HepG2 (cell line): Measurements from ENCODE around the gene MYO1E. TPM values are rescaled to one million over a fixed set of nuclear protein-coding genes. Genes with fewer than 3 reads are reported as not detected.

ENCODE experiments used
- ATAC-seq: fragments of 200-7000 bp; cut with Tn5 transposase; 3 replicates; pipeline ENCODE4 v1.9.1; 2020; ENCODE audit warnings: mild to moderate bottlenecking, moderate library complexity
- BruUV-seq: library from RNA; stranded (reverse); fragments of 400-500 nt; replicated peaks from 2 replicates; lab custom pipeline; 2021; lab: Mats Ljungman, UMichigan
- CTCF ChIA-PET: fragments of 300-600 bp; formaldehyde crosslinking; extraction: SDS; loops from one replicate; lab custom pipeline; 2021; ENCODE audit warnings: low total read pairs, inconsistent platforms, low intra/inter-chr PET ratio; lab: Yijun Ruan, JAX
- POLR2A ChIA-PET: fragments of 350-600 bp; sonication (Branson Sonifier 250); formaldehyde crosslinking; loops from one replicate; lab custom pipeline; 2020; ENCODE audit warnings: antibody characterized with exemption, inconsistent platforms; lab: Yijun Ruan, JAX
- DNase-seq: peaks from one replicate; pipeline ENCODE4 v3.0.0-alpha.2; 2015; ENCODE audit warnings: low spot score
- FAIRE-seq: peaks from 3 replicates; lab custom pipeline; 2011; peaks lifted over from hg19 to GRCh38; lab: Jason Lieb, UNC
- H2AFZ ChIP-seq: one replicate; pipeline ENCODE4 v1.6.1; 2011; ENCODE audit warnings: low read length, inconsistent platforms
- H3K27ac ChIP-seq: fragments of 300-600 bp; 3 replicates; pipeline ENCODE4 v1.8.0; 2011; ENCODE audit warnings: mixed run types, mild to moderate bottlenecking, mixed read lengths, low read length, inconsistent platforms; ENCODE audit not compliant: insufficient read depth; ENCODE audit errors: extremely low read length
- H3K27me3 ChIP-seq, 2 experiments: fragments of 200-600 bp in 1 of 2; 2 replicates in 1 of 2; 3 replicates in 1 of 2; pipeline versions ENCODE4 v1.6.0 to v1.8.0; 2011; ENCODE audit warnings: low read length in 2 of 2, mild to moderate bottlenecking in 2 of 2, moderate library complexity in 2 of 2, inconsistent platforms in 1 of 2; ENCODE audit not compliant: insufficient read depth in 2 of 2, control insufficient read depth in 1 of 2
- H3K36me3 ChIP-seq, 2 experiments: fragments of 200-600 bp in 1 of 2; replicated peaks in 1 of 2; 2 replicates in 1 of 2; 3 replicates in 1 of 2; pipeline versions ENCODE4 v1.5.1 to v1.8.0; 2011; ENCODE audit warnings: low read length in 2 of 2, inconsistent platforms in 1 of 2; ENCODE audit not compliant: insufficient read depth in 2 of 2, control insufficient read depth in 1 of 2
- H3K4me1 ChIP-seq: 2 replicates; pipeline ENCODE4 v1.5.1; 2012; ENCODE audit warnings: low read length, inconsistent platforms; ENCODE audit not compliant: insufficient read depth
- H3K4me2 ChIP-seq: 2 replicates; pipeline ENCODE4 v1.6.0; 2011; ENCODE audit warnings: low read depth, low read length, inconsistent platforms
- H3K4me3 ChIP-seq, 3 experiments: fragments of 200-600 bp in 1 of 3; sonication (generic), shearing (Covaris generic) in 1 of 3; replicated peaks in 1 of 3; 2 replicates each; pipeline ENCODE4 v1.5.1; 2011 to 2016; ENCODE audit warnings: low read length in 3 of 3, inconsistent platforms in 2 of 3, low read depth in 2 of 3, mild to moderate bottlenecking in 2 of 3, control low read depth in 1 of 3, mixed read lengths in 1 of 3; ENCODE audit not compliant: insufficient read depth in 1 of 3
- H3K79me2 ChIP-seq: one replicate; pipeline ENCODE4 v1.6.1; 2011; ENCODE audit warnings: low read length, inconsistent platforms; ENCODE audit not compliant: insufficient read depth
- H3K9ac ChIP-seq: 2 replicates; pipeline ENCODE4 v1.6.0; 2011; ENCODE audit warnings: mild to moderate bottlenecking, low read depth, low read length, inconsistent platforms; ENCODE audit not compliant: insufficient read depth
- H3K9me3 ChIP-seq: 2 replicates; pipeline ENCODE4 v1.5.1; 2012; ENCODE audit warnings: mild to moderate bottlenecking, low read length
- H4K20me1 ChIP-seq: 2 replicates; pipeline ENCODE4 v1.6.0; 2011; ENCODE audit warnings: inconsistent platforms, mild to moderate bottlenecking, low read length, moderate library complexity; ENCODE audit not compliant: insufficient read depth
- KMT2B ChIP-seq: IDR thresholded peaks from 2 replicates; pipeline ENCODE4 v1.6.1; 2016; ENCODE audit warnings: missing genetic modification reagents, missing compliant biosample characterization
- SP140L ChIP-seq: sonication (generic); formaldehyde crosslinking; IDR thresholded peaks from 2 replicates; pipeline ENCODE4 v1.4.0; 2020; ENCODE audit warnings: missing genetic modification reagents, borderline replicate concordance
- STAG1 ChIP-seq: sonication (generic); formaldehyde crosslinking; IDR thresholded peaks from 2 replicates; pipeline ENCODE4 v1.4.0; 2020; ENCODE audit warnings: missing genetic modification reagents
- TMF1 ChIP-seq: sonication (generic); formaldehyde crosslinking; IDR thresholded peaks from 2 replicates; pipeline ENCODE4 v1.8.1; 2022; ENCODE audit warnings: low read depth, missing genetic modification reagents
- WGBS: methylation state at CpG from one replicate; pipeline ENCODE4 v1.1.6; 2017; ENCODE audit warnings: low lambda C conversion rate; 5-methylcytosine and 5-hydroxymethylcytosine counted together
- in situ Hi-C: cut with HindIII; loops from 2 replicates; pipeline ENCODE4 v1.10.0; 2017; ENCODE audit warnings: low pct_unique_long_range_greater_than_20kb; ENCODE audit not compliant: extremely low pct_ligation_motif_present
- intact Hi-C: fragments of 100-400 bp; cut with micrococcal nuclease; formaldehyde crosslinking; loops from one replicate; pipeline ENCODE4 v1.10.0; 2022; ENCODE audit not compliant: unreplicated experiment
- polyA plus RNA-seq, 8 experiments: library from polyadenylated mRNA; depleted of rRNA in 3 of 8; stranded (reverse) in 7 of 8; unstranded in 1 of 8; fragments of >200 nt; fragmentation: Illumina TruSeq in 4 of 8; extraction: Trizol in 4 of 8; gene quantifications; 2 replicates each; pipeline versions ENCODE4 v1.2.1 to v1.2.3, GENCODE V29; 2011 to 2016; ENCODE audit warnings: low read depth in 4 of 8, missing spikeins in 1 of 8, mixed read lengths in 1 of 8; ENCODE audit not compliant: insufficient read depth in 1 of 8
- total RNA-seq, 5 experiments: library from RNA; depleted of rRNA; stranded (reverse); fragments of >200 nt; fragmentation: Illumina TruSeq; extraction: Trizol; gene quantifications; 2 replicates each; pipeline ENCODE4 v1.2.3, GENCODE V29; 2016; ENCODE audit warnings: low read depth in 1 of 5
- TF ChIP-seq, protein P1 (sequence below): sonication (generic); formaldehyde crosslinking; IDR thresholded peaks from 2 replicates; pipeline ENCODE4 v1.5.0; 2020; ENCODE audit warnings: mild to moderate bottlenecking, missing genetic modification reagents, moderate library complexity
- TF ChIP-seq, protein P2 (sequence below): sonication (generic); formaldehyde crosslinking; IDR thresholded peaks from 2 replicates; pipeline ENCODE4 v1.4.0; 2020; ENCODE audit warnings: missing genetic modification reagents

MYO1E gene
- total and polyA plus RNA-seq, 2 of the 13 experiments (the other 11 are each of a cell fraction or from before 2014, with no cell fraction given) = 15.7 to 25.1 TPM

DNA sequence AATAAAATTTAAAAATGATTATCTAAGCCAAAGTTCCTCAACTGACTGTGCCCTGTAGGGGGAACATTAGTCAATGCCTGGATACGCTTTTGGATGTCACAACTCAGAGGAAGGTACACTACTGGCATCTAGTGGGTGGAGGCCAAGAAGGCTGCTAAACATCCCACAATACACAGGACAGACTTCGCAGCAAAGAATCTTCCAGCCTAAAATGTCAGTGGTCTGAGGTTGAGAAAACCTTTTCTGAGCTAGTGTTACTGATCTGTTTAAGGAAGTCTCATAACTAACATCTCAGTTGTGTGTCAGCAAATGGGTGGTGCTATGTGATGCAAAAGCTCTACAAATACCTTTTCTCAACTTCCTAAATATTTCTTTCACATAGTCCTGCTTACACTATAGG, 186.9 kb downstream of the MYO1E start:
- H3K36me3 ChIP-seq = peaks cover 3 to 32% of the 10 kb centered on the region in 2 experiments; a peak in 3 of 5 replicates
- DNase-seq = no peak
- no peaks in the 10 kb centered on the region for H3K27me3 ChIP-seq
- in situ Hi-C loops = no loop called here
- CTCF ChIA-PET = no interaction called here
- H3K9ac ChIP-seq = no peak overlapping the region
- no peak overlapping the region for H3K4me3 ChIP-seq
- no TSS peak for BruUV-seq
- no peak overlapping the region for H2AFZ ChIP-seq
- no peaks in the 10 kb centered on the region for H3K79me2 ChIP-seq
- H3K4me2 ChIP-seq = no peak overlapping the region
- TF ChIP-seq, protein P1, sequence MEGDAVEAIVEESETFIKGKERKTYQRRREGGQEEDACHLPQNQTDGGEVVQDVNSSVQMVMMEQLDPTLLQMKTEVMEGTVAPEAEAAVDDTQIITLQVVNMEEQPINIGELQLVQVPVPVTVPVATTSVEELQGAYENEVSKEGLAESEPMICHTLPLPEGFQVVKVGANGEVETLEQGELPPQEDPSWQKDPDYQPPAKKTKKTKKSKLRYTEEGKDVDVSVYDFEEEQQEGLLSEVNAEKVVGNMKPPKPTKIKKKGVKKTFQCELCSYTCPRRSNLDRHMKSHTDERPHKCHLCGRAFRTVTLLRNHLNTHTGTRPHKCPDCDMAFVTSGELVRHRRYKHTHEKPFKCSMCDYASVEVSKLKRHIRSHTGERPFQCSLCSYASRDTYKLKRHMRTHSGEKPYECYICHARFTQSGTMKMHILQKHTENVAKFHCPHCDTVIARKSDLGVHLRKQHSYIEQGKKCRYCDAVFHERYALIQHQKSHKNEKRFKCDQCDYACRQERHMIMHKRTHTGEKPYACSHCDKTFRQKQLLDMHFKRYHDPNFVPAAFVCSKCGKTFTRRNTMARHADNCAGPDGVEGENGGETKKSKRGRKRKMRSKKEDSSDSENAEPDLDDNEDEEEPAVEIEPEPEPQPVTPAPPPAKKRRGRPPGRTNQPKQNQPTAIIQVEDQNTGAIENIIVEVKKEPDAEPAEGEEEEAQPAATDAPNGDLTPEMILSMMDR = peak; percentile 33
- TF ChIP-seq TMF1 (CRISPR knock-in tag) = no peak
- TF ChIP-seq, protein P2, sequence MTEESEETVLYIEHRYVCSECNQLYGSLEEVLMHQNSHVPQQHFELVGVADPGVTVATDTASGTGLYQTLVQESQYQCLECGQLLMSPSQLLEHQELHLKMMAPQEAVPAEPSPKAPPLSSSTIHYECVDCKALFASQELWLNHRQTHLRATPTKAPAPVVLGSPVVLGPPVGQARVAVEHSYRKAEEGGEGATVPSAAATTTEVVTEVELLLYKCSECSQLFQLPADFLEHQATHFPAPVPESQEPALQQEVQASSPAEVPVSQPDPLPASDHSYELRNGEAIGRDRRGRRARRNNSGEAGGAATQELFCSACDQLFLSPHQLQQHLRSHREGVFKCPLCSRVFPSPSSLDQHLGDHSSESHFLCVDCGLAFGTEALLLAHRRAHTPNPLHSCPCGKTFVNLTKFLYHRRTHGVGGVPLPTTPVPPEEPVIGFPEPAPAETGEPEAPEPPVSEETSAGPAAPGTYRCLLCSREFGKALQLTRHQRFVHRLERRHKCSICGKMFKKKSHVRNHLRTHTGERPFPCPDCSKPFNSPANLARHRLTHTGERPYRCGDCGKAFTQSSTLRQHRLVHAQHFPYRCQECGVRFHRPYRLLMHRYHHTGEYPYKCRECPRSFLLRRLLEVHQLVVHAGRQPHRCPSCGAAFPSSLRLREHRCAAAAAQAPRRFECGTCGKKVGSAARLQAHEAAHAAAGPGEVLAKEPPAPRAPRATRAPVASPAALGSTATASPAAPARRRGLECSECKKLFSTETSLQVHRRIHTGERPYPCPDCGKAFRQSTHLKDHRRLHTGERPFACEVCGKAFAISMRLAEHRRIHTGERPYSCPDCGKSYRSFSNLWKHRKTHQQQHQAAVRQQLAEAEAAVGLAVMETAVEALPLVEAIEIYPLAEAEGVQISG (CRISPR knock-in tag) = peak; percentile 40; the same call in 1 of the 2 replicates
- TF ChIP-seq SP140L (CRISPR knock-in tag) = no peak
- 0 out of 2 replicates have a peak, but pooled peaks have one; percentile 15 for TF ChIP-seq STAG1
- no peak for TF ChIP-seq KMT2B (CRISPR knock-in tag)
- TF ChIP-seq, all 625 proteins: peak for 3
- intact Hi-C loops = no loop called here
- H3K27ac ChIP-seq = no peak overlapping the region
- H3K9me3 ChIP-seq = peaks cover 13% of the 10 kb centered on the region
- FAIRE-seq = peak; percentile 23
- no peaks in the 10 kb centered on the region for H3K4me1 ChIP-seq
- no peaks in the 10 kb centered on the region for H4K20me1 ChIP-seq
- 78% methylated on average over 2 of the region's 2 CpGs for WGBS
- POLR2A ChIA-PET = no interaction called here
- no peak for ATAC-seq
